Transverse colon (tissue), 4 donors: Measurements from ENCODE around the gene LIN37. TPM values are rescaled to one million over a fixed set of nuclear protein-coding genes. Genes with fewer than 3 reads are reported as not detected.

ENCODE experiments used
- DNase-seq: peaks from one replicate; pipeline ENCODE4 v3.0.0-alpha.2; 2019
- H3K27ac ChIP-seq, 4 donors: fragments of 200-600 bp; sonication (generic); 2 replicates each; pipeline ENCODE4 v1.5.1; 2016 to 2018; ENCODE audit warnings: inconsistent platforms in 4 of 4
- H3K27me3 ChIP-seq: fragments of 200-600 bp; sonication (generic); 2 replicates; pipeline ENCODE4 v1.5.1; 2017; ENCODE audit warnings: inconsistent platforms
- H3K36me3 ChIP-seq, 4 donors: fragments of 200-600 bp; sonication (generic); 2 replicates each; pipeline ENCODE4 v1.5.1; 2017 to 2019; ENCODE audit warnings: inconsistent platforms in 4 of 4
- H3K4me1 ChIP-seq, 4 donors: fragments of 200-600 bp; sonication (generic); 2 replicates each; pipeline ENCODE4 v1.5.1; 2017 to 2020; ENCODE audit warnings: inconsistent platforms in 4 of 4
- H3K4me3 ChIP-seq, 4 donors: fragments of 200-600 bp; sonication (generic); 1 replicate in 1 of 4; 2 replicates in 3 of 4; pipeline versions ENCODE4 v1.5.1 to v1.6.1; 2017 to 2019; ENCODE audit warnings: inconsistent platforms in 4 of 4
- H3K9me3 ChIP-seq, 2 donors: fragments of 200-600 bp; sonication (generic); 2 replicates each; pipeline ENCODE4 v1.5.1; 2017 to 2019; ENCODE audit warnings: inconsistent platforms in 2 of 2
- CTCF ChIP-seq, 5 experiments: fragments of 200-600 bp in 3 of 5; fragments of 450-650 bp in 2 of 5; sonication (generic) in 3 of 5; IDR thresholded peaks; 1 replicate in 2 of 5; 2 replicates in 3 of 5; pipeline ENCODE4 v1.5.1; 2016 to 2017; ENCODE audit warnings: antibody characterized with exemption in 5 of 5, inconsistent platforms in 3 of 5, mild to moderate bottlenecking in 2 of 5, moderate library complexity in 1 of 5
- EP300 ChIP-seq: sonication (generic); formaldehyde crosslinking; IDR thresholded peaks from one replicate; pipeline ENCODE4 v1.6.1; 2017; ENCODE audit warnings: antibody characterized with exemption, low read depth
- POLR2A ChIP-seq: fragments of 450-650 bp; IDR thresholded peaks from one replicate; pipeline ENCODE4 v1.6.1; 2016; ENCODE audit warnings: antibody characterized with exemption, mild to moderate bottlenecking, moderate library complexity
- POLR2AphosphoS5 ChIP-seq, 3 donors: sonication (generic); formaldehyde crosslinking; IDR thresholded peaks; one replicate each; pipeline ENCODE4 v1.6.1; 2016; ENCODE audit warnings: antibody characterized with exemption in 3 of 3
- WGBS, 2 donors: methylation state at CpG; one replicate each; pipeline ENCODE4 v1.1.5; 2018; ENCODE audit warnings: low coverage in 1 of 2; 5-methylcytosine and 5-hydroxymethylcytosine counted together
- in situ Hi-C, 4 donors: fragments of 200-750 bp; cut with MboI; loops; one replicate each; pipeline versions ENCODE4 v1.15.0 to v1.15.1; 2017; ENCODE audit warnings: low sequenced_read_pairs in 3 of 4, low pct_ligation_motif_present in 1 of 4, low pct_unique_long_range_greater_than_20kb in 1 of 4
- intact Hi-C: fragments of 100-400 bp; cut with DNase I; formaldehyde crosslinking; loops from one replicate; pipeline ENCODE4 v1.15.1; 2023; ENCODE audit warnings: low total_unique reads
- total RNA-seq, 4 donors: library from RNA; depleted of rRNA; stranded (reverse); fragments of >200 nt; gene quantifications; one replicate each; pipeline ENCODE4 v1.1.0, GENCODE V29; 2016

Gene LIN37
- total RNA-seq, 4 donors from 2014 or later = 10.5 to 41.1 (median 15.8) TPM

GRCh38 chr19:35777086-35777841, 28.9 kb downstream of the LIN37 start:
- no peaks in the 10 kb centered on the region for H3K36me3 ChIP-seq
- no peak overlapping the region for H3K27ac ChIP-seq
- TF ChIP-seq CTCF (IDR thresholded peaks at IDR 0.05) (no peak), POLR2AphosphoS5 (IDR thresholded peaks at IDR 0.05) (no peak), EP300 (no peak), POLR2A (no peak)
- H3K27me3 ChIP-seq = no peaks in the 10 kb centered on the region
- in situ Hi-C loops (no loop called here), intact Hi-C loops (no loop called here)
- H3K4me3 ChIP-seq = no peak overlapping the region
- WGBS, 2 donors = 71% methylated on average over 19 of the region's 19 CpGs; no CpG with 5 or more reads in 1 of the 2 donors
- no peaks in the 10 kb centered on the region for H3K9me3 ChIP-seq
- DNase-seq = no peak
- H3K4me1 ChIP-seq = peaks cover 4 to 15% (median 13%) of the 10 kb centered on the region in 4 donors

GRCh38 chr19:35777961-35778360, 29.6 kb downstream of the LIN37 start:
- no peak overlapping the region for H3K4me3 ChIP-seq
- TF ChIP-seq EP300 = no peak
- TF ChIP-seq CTCF (IDR thresholded peaks at IDR 0.05) = no peak
- no peak for TF ChIP-seq POLR2A
- no peak for TF ChIP-seq POLR2AphosphoS5 (IDR thresholded peaks at IDR 0.05)
- in situ Hi-C loops (no loop called here), intact Hi-C loops (no loop called here)
- no peak overlapping the region for H3K27ac ChIP-seq
- H3K9me3 ChIP-seq = no peaks in the 10 kb centered on the region
- no peaks in the 10 kb centered on the region for H3K27me3 ChIP-seq
- no peaks in the 10 kb centered on the region for H3K36me3 ChIP-seq
- DNase-seq = no peak
- H3K4me1 ChIP-seq = peaks cover 4 to 15% (median 13%) of the 10 kb centered on the region in 4 donors
- 87% methylated on average over 7 of the region's 7 CpGs; no CpG with 5 or more reads in 1 of the 2 donors for WGBS, 2 donors

GRCh38 chr19:35779033-35779432, 30.7 kb downstream of the LIN37 start:
- no peak overlapping the region for H3K4me3 ChIP-seq
- H3K4me1 ChIP-seq = peaks cover 4 to 15% (median 13%) of the 10 kb centered on the region in 4 donors
- no peaks in the 10 kb centered on the region for H3K36me3 ChIP-seq
- in situ Hi-C loops = no loop called here
- H3K27me3 ChIP-seq = no peaks in the 10 kb centered on the region
- no peak overlapping the region for H3K27ac ChIP-seq
- DNase-seq = no peak
- intact Hi-C loops = no loop called here
- no peaks in the 10 kb centered on the region for H3K9me3 ChIP-seq
- TF ChIP-seq EP300 (no peak), POLR2A (no peak), CTCF (IDR thresholded peaks at IDR 0.05) (no peak), POLR2AphosphoS5 (IDR thresholded peaks at IDR 0.05) (no peak)
- WGBS, 2 donors = 78 to 91% methylated on average over 5 to 8 of the region's 8 CpGs

- intact Hi-C loops = no loop called here
- Histone ChIP-seq H3K9me3 (no peaks in the 10 kb centered on the region), H3K4me3 (no peak overlapping the region), H3K4me1 (peaks cover 4 to 8% (median 7%) of the 10 kb centered on the region in 4 donors), H3K36me3 (no peaks in the 10 kb centered on the region), H3K27me3 (no peaks in the 10 kb centered on the region), H3K27ac (no peak overlapping the region)
- TF ChIP-seq POLR2AphosphoS5 (IDR thresholded peaks at IDR 0.05) (no peak), POLR2A (no peak), CTCF (IDR thresholded peaks at IDR 0.05) (no peak)
- WGBS, 2 donors = 94% methylated on average over 6 to 16 of the region's 16 CpGs
- in situ Hi-C loops = no loop called here
- no peak for DNase-seq
Observed at GRCh38 chr19:35780058-35780457, 31.7 kb downstream of the LIN37 start.
